ENCODE measurements around the gene PTPRT. TPM values are rescaled to one million over a fixed set of nuclear protein-coding genes. Genes with fewer than 3 reads are reported as not detected.

The PTPRT gene
- total and polyA plus RNA-seq, 2 of the 13 experiments (the other 11 are each of a cell fraction or from before 2014, with no cell fraction given): under 0.01 to 0.09 TPM

DNA sequence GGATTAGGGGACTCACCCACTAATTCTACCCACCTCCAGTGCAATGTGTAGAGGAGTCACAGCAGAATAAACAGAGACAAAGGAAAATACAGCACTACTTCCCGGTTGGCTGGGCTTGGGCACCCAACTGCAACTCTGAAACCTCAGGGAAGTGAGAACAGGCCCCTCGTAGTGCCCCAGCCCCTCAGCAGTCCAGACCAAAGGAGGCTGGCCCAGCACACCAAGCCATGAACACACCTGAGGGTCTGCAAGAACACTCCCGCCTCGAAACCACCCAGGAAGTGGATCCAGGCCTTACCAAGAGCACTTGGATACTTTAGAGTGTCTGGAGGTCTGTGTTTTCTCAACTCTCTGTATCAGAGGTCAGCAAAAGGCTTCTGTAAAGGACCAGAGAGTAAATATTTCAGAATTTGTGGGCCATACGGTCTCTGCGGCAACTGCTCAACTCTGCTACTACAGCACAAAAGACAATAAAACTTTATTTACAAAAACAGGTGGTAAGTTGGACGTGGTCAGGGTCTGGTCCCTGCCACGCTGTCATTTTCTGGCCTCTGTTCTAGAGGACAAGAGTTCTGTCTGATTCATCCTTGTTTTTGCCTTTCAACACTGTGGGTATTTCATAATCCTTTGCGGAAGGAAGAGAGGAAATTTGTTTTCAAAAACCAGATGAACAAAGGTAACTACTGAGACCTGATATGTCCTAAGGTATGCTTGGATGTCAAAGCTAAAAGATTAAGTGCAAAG lies 154.6 kb downstream of the PTPRT start (continued):
- TF ChIP-seq, protein P1, sequence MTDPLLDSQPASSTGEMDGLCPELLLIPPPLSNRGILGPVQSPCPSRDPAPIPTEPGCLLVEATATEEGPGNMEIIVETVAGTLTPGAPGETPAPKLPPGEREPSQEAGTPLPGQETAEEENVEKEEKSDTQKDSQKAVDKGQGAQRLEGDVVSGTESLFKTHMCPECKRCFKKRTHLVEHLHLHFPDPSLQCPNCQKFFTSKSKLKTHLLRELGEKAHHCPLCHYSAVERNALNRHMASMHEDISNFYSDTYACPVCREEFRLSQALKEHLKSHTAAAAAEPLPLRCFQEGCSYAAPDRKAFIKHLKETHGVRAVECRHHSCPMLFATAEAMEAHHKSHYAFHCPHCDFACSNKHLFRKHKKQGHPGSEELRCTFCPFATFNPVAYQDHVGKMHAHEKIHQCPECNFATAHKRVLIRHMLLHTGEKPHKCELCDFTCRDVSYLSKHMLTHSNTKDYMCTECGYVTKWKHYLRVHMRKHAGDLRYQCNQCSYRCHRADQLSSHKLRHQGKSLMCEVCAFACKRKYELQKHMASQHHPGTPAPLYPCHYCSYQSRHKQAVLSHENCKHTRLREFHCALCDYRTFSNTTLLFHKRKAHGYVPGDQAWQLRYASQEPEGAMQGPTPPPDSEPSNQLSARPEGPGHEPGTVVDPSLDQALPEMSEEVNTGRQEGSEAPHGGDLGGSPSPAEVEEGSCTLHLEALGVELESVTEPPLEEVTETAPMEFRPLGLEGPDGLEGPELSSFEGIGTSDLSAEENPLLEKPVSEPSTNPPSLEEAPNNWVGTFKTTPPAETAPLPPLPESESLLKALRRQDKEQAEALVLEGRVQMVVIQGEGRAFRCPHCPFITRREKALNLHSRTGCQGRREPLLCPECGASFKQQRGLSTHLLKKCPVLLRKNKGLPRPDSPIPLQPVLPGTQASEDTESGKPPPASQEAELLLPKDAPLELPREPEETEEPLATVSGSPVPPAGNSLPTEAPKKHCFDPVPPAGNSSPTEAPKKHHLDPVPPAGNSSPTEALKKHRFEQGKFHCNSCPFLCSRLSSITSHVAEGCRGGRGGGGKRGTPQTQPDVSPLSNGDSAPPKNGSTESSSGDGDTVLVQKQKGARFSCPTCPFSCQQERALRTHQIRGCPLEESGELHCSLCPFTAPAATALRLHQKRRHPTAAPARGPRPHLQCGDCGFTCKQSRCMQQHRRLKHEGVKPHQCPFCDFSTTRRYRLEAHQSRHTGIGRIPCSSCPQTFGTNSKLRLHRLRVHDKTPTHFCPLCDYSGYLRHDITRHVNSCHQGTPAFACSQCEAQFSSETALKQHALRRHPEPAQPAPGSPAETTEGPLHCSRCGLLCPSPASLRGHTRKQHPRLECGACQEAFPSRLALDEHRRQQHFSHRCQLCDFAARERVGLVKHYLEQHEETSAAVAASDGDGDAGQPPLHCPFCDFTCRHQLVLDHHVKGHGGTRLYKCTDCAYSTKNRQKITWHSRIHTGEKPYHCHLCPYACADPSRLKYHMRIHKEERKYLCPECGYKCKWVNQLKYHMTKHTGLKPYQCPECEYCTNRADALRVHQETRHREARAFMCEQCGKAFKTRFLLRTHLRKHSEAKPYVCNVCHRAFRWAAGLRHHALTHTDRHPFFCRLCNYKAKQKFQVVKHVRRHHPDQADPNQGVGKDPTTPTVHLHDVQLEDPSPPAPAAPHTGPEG (CRISPR knock-in tag; IDR thresholded peaks at IDR 0.05): no peak
- TF ChIP-seq, protein P2, sequence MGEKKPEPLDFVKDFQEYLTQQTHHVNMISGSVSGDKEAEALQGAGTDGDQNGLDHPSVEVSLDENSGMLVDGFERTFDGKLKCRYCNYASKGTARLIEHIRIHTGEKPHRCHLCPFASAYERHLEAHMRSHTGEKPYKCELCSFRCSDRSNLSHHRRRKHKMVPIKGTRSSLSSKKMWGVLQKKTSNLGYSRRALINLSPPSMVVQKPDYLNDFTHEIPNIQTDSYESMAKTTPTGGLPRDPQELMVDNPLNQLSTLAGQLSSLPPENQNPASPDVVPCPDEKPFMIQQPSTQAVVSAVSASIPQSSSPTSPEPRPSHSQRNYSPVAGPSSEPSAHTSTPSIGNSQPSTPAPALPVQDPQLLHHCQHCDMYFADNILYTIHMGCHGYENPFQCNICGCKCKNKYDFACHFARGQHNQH (CRISPR knock-in tag; IDR thresholded peaks at IDR 0.05): 0 out of 2 replicates have a peak, but pooled peaks have one; percentile 26
- TF ChIP-seq, protein P3, sequence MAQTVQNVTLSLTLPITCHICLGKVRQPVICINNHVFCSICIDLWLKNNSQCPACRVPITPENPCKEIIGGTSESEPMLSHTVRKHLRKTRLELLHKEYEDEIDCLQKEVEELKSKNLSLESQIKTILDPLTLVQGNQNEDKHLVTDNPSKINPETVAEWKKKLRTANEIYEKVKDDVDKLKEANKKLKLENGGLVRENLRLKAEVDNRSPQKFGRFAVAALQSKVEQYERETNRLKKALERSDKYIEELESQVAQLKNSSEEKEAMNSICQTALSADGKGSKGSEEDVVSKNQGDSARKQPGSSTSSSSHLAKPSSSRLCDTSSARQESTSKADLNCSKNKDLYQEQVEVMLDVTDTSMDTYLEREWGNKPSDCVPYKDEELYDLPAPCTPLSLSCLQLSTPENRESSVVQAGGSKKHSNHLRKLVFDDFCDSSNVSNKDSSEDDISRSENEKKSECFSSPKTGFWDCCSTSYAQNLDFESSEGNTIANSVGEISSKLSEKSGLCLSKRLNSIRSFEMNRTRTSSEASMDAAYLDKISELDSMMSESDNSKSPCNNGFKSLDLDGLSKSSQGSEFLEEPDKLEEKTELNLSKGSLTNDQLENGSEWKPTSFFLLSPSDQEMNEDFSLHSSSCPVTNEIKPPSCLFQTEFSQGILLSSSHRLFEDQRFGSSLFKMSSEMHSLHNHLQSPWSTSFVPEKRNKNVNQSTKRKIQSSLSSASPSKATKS (CRISPR knock-in tag; IDR thresholded peaks at IDR 0.05): no peak
- no peak for TF ChIP-seq ZNF496 (CRISPR knock-in tag; IDR thresholded peaks at IDR 0.05; ENCODE audit: insufficient replicate concordance)
- no peak for TF ChIP-seq ZKSCAN8 (CRISPR knock-in tag; IDR thresholded peaks at IDR 0.05; ENCODE audit: borderline replicate concordance)
- TF ChIP-seq CENPT (CRISPR knock-in tag; IDR thresholded peaks at IDR 0.05; ENCODE audit: low read depth): no peak
- no peak for TF ChIP-seq GATAD1 (CRISPR knock-in tag; IDR thresholded peaks at IDR 0.05)
- no peak for TF ChIP-seq PCBP1 (IDR thresholded peaks at IDR 0.05; ENCODE audit: borderline replicate concordance, low read depth, low read length)
- TF ChIP-seq, protein P4, sequence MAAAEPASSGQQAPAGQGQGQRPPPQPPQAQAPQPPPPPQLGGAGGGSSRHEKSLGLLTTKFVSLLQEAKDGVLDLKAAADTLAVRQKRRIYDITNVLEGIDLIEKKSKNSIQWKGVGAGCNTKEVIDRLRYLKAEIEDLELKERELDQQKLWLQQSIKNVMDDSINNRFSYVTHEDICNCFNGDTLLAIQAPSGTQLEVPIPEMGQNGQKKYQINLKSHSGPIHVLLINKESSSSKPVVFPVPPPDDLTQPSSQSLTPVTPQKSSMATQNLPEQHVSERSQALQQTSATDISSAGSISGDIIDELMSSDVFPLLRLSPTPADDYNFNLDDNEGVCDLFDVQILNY (CRISPR knock-in tag; conservative IDR thresholded peaks at IDR 0.05): no peak
- TF ChIP-seq, protein P5, sequence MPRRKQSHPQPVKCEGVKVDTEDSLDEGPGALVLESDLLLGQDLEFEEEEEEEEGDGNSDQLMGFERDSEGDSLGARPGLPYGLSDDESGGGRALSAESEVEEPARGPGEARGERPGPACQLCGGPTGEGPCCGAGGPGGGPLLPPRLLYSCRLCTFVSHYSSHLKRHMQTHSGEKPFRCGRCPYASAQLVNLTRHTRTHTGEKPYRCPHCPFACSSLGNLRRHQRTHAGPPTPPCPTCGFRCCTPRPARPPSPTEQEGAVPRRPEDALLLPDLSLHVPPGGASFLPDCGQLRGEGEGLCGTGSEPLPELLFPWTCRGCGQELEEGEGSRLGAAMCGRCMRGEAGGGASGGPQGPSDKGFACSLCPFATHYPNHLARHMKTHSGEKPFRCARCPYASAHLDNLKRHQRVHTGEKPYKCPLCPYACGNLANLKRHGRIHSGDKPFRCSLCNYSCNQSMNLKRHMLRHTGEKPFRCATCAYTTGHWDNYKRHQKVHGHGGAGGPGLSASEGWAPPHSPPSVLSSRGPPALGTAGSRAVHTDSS (CRISPR knock-in tag; conservative IDR thresholded peaks at IDR 0.05): no peak
